Stimulated activated CD8-positive, alpha-beta memory T cell treated with anti-CD3 and anti-CD28 coated beads, Interleukin-7, amount 100 ng/mL, for 24 hours (primary cell): Measurements from ENCODE around the gene RRP15.

Experiments used
- DNase-seq: peaks from one replicate; pipeline ENCODE4 v3.0.0-alpha.2; 2020; ENCODE audit warnings: low read depth

Gene RRP15

DNA sequence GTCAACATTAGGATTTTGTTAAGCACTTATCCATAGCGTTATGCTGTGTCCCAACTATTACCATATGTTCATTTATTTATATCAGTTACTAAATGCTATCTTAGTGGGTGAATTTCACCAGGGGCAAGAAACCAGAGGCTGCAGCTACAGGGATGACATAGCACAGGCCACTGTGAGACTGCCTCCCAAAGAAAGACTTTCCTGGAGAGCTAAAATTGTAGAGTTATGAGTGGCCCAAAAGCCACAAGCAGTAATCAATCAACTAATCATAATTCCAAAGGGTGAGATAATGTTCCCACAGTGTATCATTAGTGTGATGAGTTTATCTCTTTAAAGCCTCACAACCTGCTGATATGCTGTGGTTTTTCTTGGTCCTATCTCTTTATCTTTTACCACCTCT, 56.2 kb downstream of the RRP15 start:
- DNase-seq: no peak

DNA sequence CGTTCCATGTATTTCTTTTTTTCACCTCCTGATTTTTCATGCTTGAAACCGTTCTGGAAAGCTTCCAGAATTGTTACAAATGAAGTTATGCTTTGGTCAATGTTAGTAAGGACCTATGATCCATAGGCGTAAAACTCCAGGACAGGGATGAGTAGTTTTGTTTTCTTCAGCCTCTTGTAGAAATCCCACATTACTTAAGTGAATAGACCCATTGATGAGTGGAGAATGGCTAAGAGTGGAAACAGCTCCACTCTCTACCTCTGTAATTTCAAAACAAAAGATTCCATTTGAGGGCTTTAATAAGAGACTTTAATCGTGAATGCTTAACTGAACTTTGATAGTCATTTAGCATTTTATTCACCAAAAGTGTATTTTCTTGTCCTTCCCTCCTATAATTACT, 57.0 kb downstream of the RRP15 start:
- no peak for DNase-seq

- DNase-seq: no peak
Observed at GRCh38 chr1:218344814-218345672, 60.0 kb downstream of the RRP15 start, which contains the start of gene TGFB2. Gene TGFB2, plus strand, starts transcription at chr1:218345336. Its CDS starts 1,366 bp downstream, at chr1:218346702.

DNA sequence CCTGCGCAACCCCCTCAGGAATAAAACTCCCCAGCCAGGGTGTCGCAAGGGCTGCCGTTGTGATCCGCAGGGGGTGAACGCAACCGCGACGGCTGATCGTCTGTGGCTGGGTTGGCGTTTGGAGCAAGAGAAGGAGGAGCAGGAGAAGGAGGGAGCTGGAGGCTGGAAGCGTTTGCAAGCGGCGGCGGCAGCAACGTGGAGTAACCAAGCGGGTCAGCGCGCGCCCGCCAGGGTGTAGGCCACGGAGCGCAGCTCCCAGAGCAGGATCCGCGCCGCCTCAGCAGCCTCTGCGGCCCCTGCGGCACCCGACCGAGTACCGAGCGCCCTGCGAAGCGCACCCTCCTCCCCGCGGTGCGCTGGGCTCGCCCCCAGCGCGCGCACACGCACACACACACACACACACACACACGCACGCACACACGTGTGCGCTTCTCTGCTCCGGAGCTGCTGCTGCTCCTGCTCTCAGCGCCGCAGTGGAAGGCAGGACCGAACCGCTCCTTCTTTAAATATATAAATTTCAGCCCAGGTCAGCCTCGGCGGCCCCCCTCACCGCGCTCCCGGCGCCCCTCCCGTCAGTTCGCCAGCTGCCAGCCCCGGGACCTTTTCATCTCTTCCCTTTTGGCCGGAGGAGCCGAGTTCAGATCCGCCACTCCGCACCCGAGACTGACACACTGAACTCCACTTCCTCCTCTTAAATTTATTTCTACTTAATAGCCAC, 60.7 kb downstream of the RRP15 start:
- DNase-seq: no peak

DNA sequence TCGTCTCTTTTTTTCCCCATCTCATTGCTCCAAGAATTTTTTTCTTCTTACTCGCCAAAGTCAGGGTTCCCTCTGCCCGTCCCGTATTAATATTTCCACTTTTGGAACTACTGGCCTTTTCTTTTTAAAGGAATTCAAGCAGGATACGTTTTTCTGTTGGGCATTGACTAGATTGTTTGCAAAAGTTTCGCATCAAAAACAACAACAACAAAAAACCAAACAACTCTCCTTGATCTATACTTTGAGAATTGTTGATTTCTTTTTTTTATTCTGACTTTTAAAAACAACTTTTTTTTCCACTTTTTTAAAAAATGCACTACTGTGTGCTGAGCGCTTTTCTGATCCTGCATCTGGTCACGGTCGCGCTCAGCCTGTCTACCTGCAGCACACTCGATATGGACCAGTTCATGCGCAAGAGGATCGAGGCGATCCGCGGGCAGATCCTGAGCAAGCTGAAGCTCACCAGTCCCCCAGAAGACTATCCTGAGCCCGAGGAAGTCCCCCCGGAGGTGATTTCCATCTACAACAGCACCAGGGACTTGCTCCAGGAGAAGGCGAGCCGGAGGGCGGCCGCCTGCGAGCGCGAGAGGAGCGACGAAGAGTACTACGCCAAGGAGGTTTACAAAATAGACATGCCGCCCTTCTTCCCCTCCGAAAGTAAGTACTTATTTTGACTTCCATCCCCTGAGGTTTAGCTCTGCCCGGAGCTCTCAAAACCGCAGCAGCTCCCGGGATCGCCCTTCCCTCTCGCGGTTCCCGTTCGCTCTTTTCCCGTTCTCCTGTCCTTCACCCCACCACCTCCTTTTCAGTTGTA, 61.5 kb downstream of the RRP15 start:
- no peak for DNase-seq

DNA sequence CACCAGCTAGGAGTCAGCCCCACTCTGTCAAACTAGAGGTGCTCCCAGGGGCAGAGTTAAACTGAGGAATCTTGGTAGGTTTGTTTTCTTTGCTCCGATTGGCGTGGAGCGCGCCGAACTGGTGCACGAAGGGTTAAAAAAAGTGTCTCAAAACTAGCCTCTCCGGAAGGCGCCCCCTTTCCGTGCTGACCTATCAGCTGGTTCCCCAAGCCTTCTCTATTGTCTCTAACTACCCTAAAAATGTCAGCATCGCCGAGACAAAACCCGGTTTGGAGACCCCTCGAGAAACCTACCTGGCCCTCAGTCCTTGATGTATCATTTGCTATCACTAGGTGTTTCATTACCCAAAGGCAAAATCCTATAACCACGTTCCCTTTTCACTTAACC, 62.2 kb downstream of the RRP15 start:
- no peak for DNase-seq

DNA sequence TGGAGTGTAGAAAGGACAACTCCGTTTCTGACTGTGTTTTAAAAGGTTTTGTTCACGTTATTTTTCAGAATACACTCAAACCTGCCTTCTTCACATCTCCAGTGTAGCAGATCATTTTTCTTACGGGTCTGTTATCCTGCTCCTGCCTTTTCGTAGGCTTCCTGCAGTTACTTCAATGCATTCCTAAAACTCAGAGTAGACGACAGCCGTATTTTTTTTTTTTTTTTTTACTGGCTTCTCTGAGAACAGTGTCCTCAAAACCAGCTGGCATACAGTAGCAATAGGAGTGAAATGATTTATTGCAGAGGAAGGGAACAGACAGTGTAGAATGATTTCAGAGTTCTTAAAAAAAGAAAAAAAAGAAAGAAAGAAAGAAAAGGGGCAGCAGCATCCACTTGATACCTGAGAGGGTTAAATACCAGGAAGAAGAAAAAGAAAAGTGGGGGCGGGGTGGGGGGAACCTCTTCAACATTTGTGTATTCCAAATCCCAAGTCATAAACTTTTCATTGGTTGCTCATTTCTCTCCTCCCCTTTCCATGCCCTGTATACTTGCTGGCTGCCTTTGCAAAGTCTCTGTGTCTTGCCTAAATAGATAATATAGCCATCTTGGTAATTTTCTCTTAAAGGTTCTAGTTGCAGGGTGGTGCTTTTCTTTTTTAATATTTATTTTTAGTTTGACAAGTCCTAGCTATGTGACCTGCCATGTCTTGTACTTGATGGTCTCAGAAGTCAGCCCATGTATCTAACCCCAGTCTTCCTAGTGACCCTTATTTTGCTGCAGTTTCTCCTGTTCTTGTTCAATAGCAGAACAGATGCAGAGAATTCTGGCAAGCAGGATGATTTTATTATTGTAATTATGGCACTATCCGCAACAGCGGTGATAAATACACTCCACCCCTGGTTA, 62.9 kb downstream of the RRP15 start:
- no peak for DNase-seq

GRCh38 chr1:218348628-218349071, 63.6 kb downstream of the RRP15 start:
- DNase-seq: no peak

- DNase-seq: no peak
Observed at GRCh38 chr1:218349348-218350034, 64.4 kb downstream of the RRP15 start.

GRCh38 chr1:218350035-218350525, 65.0 kb downstream of the RRP15 start:
- no peak for DNase-seq

GRCh38 chr1:218350801-218351266, 65.7 kb downstream of the RRP15 start:
- DNase-seq: no peak

DNA sequence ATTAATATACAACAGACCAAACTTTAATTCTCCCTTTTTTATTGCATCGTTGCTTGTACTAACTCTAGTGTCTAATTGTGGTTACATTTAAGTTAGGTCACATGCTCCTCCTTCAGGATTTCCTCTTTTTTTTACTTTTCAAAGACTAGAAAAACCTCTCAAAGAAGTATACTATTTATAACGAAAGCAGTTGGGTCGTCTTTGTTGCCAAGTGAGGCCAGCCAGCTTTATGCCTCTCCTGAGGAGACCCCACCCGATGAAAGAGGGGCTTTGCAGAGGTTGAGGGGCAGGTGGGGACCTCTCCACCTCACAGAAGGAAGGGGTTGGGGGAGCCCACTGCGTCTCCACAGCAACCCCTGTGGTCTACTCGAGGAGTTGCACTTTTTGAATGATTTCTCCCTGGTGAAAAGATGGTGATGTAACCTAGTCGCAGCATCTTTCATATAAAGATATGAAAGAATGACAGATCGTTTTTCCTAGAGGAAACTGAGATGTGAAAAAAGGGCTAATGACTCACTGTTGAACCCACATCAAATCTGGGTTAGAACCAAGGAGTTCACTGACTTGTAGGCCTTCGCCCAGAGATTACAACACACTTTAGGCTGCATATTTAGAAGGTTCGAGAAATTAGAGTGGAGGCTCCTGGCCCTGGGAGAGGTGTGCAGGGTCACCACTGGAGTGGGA, 66.4 kb downstream of the RRP15 start:
- no peak for DNase-seq

DNA sequence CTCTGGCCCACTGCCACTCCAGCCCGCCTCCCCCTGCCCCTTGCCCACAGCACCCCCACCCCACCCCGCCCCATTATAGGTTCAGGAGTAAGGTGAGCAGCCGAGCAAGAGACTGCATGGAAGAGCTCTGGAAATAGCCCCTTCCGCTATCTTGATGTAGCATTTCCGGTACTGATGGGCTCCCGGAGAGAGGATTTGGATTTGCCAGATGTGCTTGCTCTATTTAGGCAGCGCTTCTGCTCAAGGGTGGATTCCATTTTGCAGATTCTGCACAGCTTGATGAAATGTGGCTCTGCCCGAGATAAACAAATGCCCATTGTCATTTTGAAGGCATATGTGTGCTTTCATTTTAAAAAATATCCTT, 67.0 kb downstream of the RRP15 start:
- DNase-seq: no peak

- no peak for DNase-seq
Observed at GRCh38 chr1:218353656-218354055, 68.6 kb downstream of the RRP15 start.

- DNase-seq: no peak
Observed at GRCh38 chr1:218355278-218355677, 70.2 kb downstream of the RRP15 start.

- DNase-seq: no peak
Observed at GRCh38 chr1:218357211-218357892, 72.3 kb downstream of the RRP15 start.

DNA sequence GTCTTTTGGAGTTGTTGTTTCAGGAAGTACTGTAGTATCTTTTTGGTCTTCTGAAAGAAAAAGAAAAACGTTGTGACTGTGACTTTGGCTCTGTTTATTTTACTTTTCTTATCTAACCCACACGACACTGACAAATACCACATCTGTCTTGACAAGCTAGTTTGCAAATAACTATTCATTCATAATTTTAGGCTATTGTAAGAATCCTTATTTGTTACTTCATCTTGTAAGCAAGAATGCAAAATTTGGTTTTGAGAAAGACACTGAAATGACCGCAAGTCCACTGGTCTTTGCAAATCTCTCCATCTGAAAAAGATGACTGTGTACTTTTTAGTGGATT, 72.8 kb downstream of the RRP15 start:
- no peak for DNase-seq

GRCh38 chr1:218361298-218362065, 76.4 kb downstream of the RRP15 start:
- no peak for DNase-seq
